ENCODE measurements around the gene LRRC3C. TPM values are rescaled to one million over a fixed set of nuclear protein-coding genes. Genes with fewer than 3 reads are reported as not detected.

LRRC3C gene
- polyA plus RNA-seq, 1 donor, result not detected

DNA sequence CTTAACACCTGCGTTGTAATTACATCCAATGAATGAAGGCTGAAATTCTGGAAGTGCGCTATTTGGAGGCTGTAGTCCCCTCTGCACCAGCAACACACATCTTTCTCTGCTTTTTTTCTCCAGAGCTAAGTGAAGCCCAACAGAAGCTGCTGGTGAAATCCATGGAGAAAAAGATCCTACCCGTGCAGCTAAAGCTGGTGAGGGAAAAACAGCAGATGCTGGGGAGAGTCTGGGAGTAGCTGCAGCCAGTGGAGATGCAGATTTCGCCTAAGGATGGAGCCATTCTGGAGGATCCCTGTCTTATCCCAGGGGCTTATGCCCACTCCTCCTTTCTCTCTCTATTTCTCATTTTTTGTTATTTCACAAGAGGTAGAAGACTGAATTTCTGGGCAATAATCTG lies 48.3 kb downstream of the LRRC3C start:
- no peak for DNase-seq

DNA sequence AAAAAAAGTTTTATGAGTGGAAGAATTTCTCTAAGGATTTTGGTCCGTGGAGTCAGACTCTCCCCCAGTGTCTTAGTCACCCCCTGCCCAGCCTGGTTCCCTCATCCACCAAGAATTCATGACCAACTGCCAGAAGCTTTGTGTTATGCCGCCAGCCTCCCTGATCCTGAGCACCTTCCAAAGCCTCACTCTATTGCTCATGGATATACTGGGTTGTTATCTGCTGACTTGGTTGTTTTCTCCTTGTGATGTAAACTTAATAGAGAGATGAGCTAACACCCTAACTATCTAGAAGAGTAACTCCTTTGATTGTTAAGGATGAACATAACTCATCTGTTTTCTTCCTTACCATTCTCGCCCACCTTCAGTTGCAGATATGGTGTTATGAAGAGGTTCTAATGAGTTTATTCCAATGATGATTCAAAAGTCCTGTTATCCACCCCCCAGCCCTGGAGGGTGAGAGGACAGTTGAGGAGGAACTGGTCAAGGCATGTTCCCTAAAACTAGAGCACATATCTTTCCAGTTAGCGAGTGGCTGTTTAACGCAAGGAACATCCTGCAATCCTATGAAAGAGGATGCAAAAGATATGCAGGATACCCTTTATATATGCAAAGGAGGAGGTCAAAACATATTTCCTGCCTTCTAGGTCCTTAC lies 51.6 kb downstream of the LRRC3C start:
- no peak for DNase-seq

DNA sequence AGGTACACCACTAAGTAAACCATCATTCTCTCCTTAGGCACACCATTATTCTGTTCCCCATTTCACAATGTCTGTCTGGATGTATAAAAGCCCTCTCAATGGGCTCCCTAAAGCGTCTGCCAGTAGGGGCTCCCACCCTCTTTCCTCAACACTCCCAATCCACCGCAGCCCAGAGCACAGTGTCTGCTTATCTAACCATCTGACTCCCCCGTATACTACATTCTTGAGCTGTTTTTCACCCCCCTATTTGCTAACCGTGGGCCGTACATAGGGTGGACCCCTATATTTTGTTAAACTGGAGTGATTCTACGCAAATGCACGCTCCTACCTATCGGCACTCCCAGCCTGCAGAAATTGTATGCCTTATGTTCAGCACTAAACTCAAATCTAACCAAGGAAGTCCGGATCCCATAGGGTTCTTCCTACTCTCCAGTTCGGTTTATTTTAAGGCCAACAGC lies 52.4 kb downstream of the LRRC3C start:
- DNase-seq, result no peak

GRCh38 chr17:39980351-39981206 lies 53.0 kb downstream of the LRRC3C start, which contains the start of gene PSMD3:
Gene PSMD3 (plus strand): TSS chr17:39980807. CDS start chr17:39980971, 164 bp downstream.
- DNase-seq, result peak; percentile 100

DNA sequence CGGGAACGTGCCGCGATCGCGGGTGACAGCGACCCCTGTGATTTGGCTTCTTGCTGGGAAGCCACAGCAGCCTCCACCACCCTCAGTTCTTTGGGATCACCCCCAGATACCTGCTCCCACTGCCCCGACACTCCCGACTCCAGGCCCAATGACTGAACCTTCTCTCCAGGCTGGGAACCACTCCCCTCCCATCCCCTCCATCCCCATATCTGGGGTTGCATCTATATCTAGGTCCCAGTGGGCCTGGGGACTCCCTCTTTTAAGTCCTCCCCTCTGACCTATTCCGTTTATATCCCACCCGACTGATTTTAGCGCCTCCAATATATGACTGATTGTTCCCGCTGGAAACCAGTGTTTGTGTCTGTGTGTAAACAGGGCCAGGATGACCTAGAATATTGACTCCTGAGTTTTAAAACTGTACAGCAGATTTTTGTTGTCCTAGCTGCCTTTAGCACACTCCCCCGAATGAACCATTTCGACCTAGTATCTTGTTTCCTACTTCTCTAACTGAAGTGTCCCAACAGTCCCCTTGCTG lies 53.7 kb downstream of the LRRC3C start:
- peak; percentile 17 for DNase-seq

- no peak for DNase-seq
Observed at GRCh38 chr17:39981766-39982375, 54.3 kb downstream of the LRRC3C start.

DNA sequence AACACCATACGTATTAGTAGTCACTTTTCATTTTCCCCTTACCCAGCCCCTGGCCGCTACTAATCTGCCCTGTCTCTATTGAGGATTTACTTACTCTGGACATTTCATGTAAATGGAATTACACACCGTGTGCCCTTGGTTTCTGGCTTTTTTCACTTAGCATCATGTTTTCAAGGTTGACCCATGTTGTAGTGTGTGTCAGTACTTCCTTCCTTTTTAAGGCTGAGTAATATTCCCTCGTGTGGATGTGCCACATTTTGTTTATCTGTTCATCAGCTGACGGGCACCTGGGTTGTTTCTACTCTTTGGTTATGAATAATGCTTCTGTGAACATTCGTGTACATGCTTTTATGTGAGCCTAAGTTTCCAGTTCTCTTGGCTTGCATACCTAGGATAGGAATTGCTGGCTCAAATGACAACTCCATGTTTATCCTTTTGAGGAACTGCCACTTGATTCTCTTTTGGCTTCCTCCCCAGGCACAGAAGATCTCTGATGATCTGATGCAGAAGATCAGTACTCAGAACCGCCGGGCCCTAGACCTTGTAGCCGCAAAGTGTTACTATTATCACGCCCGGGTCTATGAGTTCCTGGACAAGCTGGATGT lies 60.8 kb downstream of the LRRC3C start:
- no peak for DNase-seq

DNA sequence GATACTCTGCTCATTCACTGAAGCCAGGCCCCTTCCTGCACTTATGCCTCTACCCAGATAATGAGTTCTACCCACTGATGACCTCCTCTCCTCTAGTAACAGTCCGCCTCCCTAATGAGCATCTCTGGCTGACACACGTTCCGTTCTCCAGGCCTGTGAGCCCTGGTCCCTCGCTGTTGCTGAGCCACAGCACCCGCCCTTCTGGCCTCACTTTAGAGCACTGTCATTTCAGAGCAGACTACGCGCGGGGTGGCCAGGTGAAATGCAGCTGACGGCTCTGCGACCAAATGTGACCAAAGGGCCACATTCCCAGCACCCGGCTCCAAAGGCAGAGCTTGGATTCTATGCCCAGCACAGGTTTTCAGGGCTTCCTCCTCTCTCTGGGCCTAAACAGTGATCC lies 66.9 kb downstream of the LRRC3C start:
- DNase-seq, result no peak

Other genes starting within 250 kb of the LRRC3C start
- gene PGAP3, start 239.7 kb upstream of the LRRC3C start, polyA plus RNA-seq (ENCODE audit: insufficient read length), result 38.1 TPM
- gene ERBB2, start 227.7 kb upstream of the LRRC3C start, polyA plus RNA-seq (ENCODE audit: insufficient read length), result 173 TPM
- 27.5 TPM for gene MIEN1, start 197.2 kb upstream of the LRRC3C start, polyA plus RNA-seq (ENCODE audit: insufficient read length)
- gene GRB7, start 189.8 kb upstream of the LRRC3C start, polyA plus RNA-seq (ENCODE audit: insufficient read length), result 38.8 TPM
- 0.37 TPM for gene IKZF3, start 63.4 kb upstream of the LRRC3C start, polyA plus RNA-seq (ENCODE audit: insufficient read length)
- gene ZPBP2, start 59.5 kb upstream of the LRRC3C start, polyA plus RNA-seq (ENCODE audit: insufficient read length), result not detected
- 29.5 TPM for gene GSDMB, start 9.1 kb upstream of the LRRC3C start, polyA plus RNA-seq (ENCODE audit: insufficient read length)
- gene ORMDL3, start 131 bp upstream of the LRRC3C start, polyA plus RNA-seq (ENCODE audit: insufficient read length), result 96.3 TPM
- gene GSDMA, start 35.3 kb downstream of the LRRC3C start, polyA plus RNA-seq (ENCODE audit: insufficient read length), result 2.9 TPM
- gene PSMD3, start 53.1 kb downstream of the LRRC3C start, polyA plus RNA-seq (ENCODE audit: insufficient read length), result 106 TPM
- not detected for gene CSF3, start 87.7 kb downstream of the LRRC3C start, polyA plus RNA-seq (ENCODE audit: insufficient read length)
- gene MED24, start 126.7 kb downstream of the LRRC3C start, polyA plus RNA-seq (ENCODE audit: insufficient read length), result 127 TPM
- gene THRA, start 135.2 kb downstream of the LRRC3C start, polyA plus RNA-seq (ENCODE audit: insufficient read length), result 48.2 TPM
- gene NR1D1, start 172.9 kb downstream of the LRRC3C start, polyA plus RNA-seq (ENCODE audit: insufficient read length), result 4.1 TPM
- gene MSL1, start 194.2 kb downstream of the LRRC3C start, polyA plus RNA-seq (ENCODE audit: insufficient read length), result 197 TPM
- 124 TPM for gene CASC3, start 212.8 kb downstream of the LRRC3C start, polyA plus RNA-seq (ENCODE audit: insufficient read length)
- gene RAPGEFL1, start 249.7 kb downstream of the LRRC3C start, polyA plus RNA-seq (ENCODE audit: insufficient read length), result 13.2 TPM